Adrenal gland (tissue), 5 donors: Measurements from ENCODE around the gene BMP6.

Source experiments
- POLR2A ChIP-seq, 2 donors: fragments of 450-650 bp; IDR thresholded peaks; one replicate each; pipeline ENCODE4 v1.6.1; 2017; ENCODE audit warnings: antibody characterized with exemption in 2 of 2, mild to moderate bottlenecking in 2 of 2, moderate library complexity in 1 of 2
- TF ChIP-seq, protein P1 (sequence below), 6 experiments: fragments of 450-650 bp in 4 of 6; fragments of 200-600 bp in 2 of 6; sonication (generic) in 1 of 6; IDR thresholded peaks; 1 replicate in 5 of 6; 2 replicates in 1 of 6; pipeline versions ENCODE4 v1.5.1 to v1.8.0; 2016 to 2021; ENCODE audit warnings: antibody characterized with exemption in 6 of 6, mild to moderate bottlenecking in 2 of 6, moderate library complexity in 1 of 6
- donor health status: DM: no; HTN: no; CAD: no.

DNA sequence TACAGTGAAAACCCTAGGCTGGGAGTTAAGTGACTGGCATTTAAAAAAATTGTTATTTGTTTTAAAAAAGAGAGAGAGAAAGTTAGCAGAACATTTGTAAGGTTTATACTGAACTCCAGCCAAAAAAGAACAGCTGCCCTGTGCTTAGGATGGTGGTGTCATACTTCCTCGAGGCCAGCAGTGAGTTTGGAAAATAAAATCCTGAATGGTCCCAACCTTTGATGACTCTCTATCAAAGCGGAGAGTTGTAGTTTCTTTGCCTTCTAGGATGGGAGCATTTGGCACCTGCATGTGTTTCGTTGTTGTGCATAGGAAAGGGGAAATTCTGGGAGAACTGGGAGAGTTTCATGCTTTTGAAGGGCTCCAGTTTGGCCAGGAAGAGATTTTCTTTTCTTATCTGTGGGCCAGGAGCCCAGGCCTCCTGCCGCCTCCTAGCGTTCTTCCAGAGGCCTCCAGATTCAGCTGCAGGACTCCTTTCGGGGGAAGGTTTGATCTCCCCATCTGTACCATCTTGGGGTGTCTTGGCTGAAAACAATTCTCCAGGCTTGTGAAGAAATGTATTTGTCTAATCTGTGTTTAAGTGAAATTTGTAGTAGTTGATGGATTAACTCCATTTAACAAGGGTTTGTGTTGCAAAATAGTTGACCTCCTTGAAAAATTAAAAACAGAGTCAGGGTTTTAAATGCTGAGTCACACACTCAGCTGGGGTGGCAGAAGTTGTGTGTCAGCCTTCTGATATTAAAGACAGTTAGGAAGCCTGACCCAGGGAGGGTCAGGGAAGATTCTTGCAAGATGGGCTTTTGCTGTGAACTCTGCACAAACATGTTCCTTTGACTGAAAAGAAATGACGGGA is 121.3 kb downstream of the BMP6 start:
- TF ChIP-seq POLR2A (IDR thresholded peaks at IDR 0.05), result no peak
- TF ChIP-seq, protein P1, sequence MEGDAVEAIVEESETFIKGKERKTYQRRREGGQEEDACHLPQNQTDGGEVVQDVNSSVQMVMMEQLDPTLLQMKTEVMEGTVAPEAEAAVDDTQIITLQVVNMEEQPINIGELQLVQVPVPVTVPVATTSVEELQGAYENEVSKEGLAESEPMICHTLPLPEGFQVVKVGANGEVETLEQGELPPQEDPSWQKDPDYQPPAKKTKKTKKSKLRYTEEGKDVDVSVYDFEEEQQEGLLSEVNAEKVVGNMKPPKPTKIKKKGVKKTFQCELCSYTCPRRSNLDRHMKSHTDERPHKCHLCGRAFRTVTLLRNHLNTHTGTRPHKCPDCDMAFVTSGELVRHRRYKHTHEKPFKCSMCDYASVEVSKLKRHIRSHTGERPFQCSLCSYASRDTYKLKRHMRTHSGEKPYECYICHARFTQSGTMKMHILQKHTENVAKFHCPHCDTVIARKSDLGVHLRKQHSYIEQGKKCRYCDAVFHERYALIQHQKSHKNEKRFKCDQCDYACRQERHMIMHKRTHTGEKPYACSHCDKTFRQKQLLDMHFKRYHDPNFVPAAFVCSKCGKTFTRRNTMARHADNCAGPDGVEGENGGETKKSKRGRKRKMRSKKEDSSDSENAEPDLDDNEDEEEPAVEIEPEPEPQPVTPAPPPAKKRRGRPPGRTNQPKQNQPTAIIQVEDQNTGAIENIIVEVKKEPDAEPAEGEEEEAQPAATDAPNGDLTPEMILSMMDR (IDR thresholded peaks at IDR 0.05), result peak in 5 of 6 experiments; percentile 26 to 39 (median 32)
